Right atrium auricular region (tissue), 2 donors: ENCODE measurements around the gene CADPS. TPM values are rescaled to one million over a fixed set of nuclear protein-coding genes. Genes with fewer than 3 reads are reported as not detected.

Source experiments
- DNase-seq: peaks from one replicate; pipeline ENCODE4 v3.0.0-alpha.2; 2019; ENCODE audit warnings: low spot score
- H3K27ac ChIP-seq, 2 donors: fragments of 200-600 bp; sonication (generic); 1 replicate in 1 of 2; 2 replicates in 1 of 2; pipeline ENCODE4 v1.5.1; 2016 to 2019
- H3K27me3 ChIP-seq, 2 donors: fragments of 200-600 bp; sonication (generic); one replicate each; pipeline versions ENCODE4 v1.5.1 to v1.6.0; 2017 to 2019
- H3K36me3 ChIP-seq: fragments of 200-600 bp; sonication (generic); one replicate; pipeline ENCODE4 v1.5.1; 2016
- H3K4me1 ChIP-seq, 2 donors: fragments of 200-600 bp; sonication (generic); one replicate each; pipeline versions ENCODE4 v1.5.1 to v1.6.0; 2017 to 2019
- H3K4me3 ChIP-seq, 2 donors: fragments of 200-600 bp; sonication (generic); 1 replicate in 1 of 2; 2 replicates in 1 of 2; pipeline ENCODE4 v1.5.1; 2017 to 2019; ENCODE audit warnings: mild to moderate bottlenecking in 1 of 2, moderate library complexity in 1 of 2
- H3K9me3 ChIP-seq, 2 donors: fragments of 200-600 bp; sonication (generic); one replicate each; pipeline ENCODE4 v1.5.1; 2019
- total RNA-seq, 2 donors: library from RNA; depleted of rRNA; stranded (reverse); fragments of >200 nt; gene quantifications; one replicate each; pipeline ENCODE4 v1.1.0, GENCODE V29; 2016
- TF ChIP-seq, protein P1 (sequence below), 2 donors: fragments of 200-600 bp; sonication (generic); IDR thresholded peaks; one replicate each; pipeline ENCODE4 v1.5.1; 2019; ENCODE audit warnings: antibody characterized with exemption in 2 of 2

The CADPS gene
- total RNA-seq = 10 to 100 TPM; 16.1 to 48.2 TPM

DNA sequence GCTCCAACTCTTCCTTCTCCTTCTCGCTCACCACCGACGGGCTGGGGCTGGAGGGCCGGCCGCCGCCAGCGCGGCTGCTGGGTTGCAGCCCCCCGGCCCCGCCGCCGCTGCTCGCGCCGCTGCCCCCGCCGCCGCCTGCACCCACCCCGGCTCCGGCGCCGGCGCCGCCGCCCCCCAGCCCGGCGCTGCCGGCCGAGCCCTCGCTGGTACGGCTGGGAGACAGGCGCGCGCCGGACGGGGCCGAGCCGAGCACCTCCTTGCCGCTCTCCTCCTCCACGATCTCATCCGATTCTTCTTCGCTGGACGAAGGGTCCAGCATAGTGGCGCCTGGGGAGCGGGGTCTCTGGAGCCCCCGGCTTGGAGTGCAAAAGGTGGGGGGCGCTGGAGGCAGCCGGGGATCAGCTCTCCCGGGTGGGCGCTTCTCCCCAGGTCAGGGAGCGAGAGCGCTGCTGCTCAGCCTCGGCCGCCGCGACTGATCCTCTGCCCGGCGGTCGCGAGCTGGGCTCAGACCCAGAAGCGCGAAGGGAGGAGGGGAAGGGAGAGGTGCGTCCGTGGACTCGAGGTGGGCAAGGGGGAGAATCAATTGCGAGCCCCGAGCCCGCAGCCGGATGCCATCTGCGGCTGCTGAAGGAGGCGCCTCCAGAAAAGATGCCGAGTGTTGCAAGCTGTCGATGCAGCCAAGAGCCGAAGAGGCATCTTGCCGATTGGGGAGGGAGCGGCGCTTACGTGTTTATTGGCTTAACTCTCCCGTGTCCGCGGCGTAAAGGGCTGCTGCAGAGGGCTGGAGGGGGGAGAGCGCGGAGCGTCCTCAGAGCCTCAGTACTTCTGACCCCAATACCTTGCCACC, at the start of gene CADPS:
CADPS (minus strand) TSS at position 706 of the 847 bp plus-strand sequence; CDS start at position 319, 387 bp downstream.
- DNase-seq = no peak
- peak within 1 kb of the TSS; percentile 87 to 94 for H3K27ac ChIP-seq

DNA sequence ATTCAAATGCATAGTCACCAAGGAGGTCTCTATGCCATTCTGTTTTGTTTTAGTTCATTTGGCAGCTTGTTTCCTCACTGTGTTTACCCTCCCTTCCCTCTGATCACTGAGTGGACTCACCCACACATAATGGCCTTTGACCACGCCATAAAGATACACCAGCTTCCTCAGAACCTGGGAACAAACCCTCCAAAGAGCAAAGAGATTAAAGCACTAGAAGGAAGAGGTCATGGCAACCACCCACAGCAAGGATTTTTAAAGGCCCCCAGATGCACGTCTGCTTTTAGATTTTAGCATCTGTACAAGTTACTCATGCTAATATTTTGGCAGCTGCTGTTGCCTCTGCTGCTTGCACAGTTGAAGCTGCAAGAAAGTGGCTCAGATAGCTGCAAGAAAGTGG, 47.9 kb upstream of the CADPS start:
- no peak for DNase-seq
- Histone ChIP-seq H3K27ac (no peak overlapping the region), H3K27me3 (no peaks in the 10 kb centered on the region), H3K4me1 (no peaks in the 10 kb centered on the region), H3K4me3 (no peak overlapping the region), H3K36me3 (no peaks in the 10 kb centered on the region), H3K9me3 (no peaks in the 10 kb centered on the region)
- TF ChIP-seq, protein P1, sequence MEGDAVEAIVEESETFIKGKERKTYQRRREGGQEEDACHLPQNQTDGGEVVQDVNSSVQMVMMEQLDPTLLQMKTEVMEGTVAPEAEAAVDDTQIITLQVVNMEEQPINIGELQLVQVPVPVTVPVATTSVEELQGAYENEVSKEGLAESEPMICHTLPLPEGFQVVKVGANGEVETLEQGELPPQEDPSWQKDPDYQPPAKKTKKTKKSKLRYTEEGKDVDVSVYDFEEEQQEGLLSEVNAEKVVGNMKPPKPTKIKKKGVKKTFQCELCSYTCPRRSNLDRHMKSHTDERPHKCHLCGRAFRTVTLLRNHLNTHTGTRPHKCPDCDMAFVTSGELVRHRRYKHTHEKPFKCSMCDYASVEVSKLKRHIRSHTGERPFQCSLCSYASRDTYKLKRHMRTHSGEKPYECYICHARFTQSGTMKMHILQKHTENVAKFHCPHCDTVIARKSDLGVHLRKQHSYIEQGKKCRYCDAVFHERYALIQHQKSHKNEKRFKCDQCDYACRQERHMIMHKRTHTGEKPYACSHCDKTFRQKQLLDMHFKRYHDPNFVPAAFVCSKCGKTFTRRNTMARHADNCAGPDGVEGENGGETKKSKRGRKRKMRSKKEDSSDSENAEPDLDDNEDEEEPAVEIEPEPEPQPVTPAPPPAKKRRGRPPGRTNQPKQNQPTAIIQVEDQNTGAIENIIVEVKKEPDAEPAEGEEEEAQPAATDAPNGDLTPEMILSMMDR (IDR thresholded peaks at IDR 0.05) = no peak

More for the DNA sequence above, at the start of gene CADPS:
- Histone ChIP-seq H3K9me3 (no peaks in the 10 kb centered on the region), H3K27me3 (no peaks in the 10 kb centered on the region), H3K4me3 (peak within 1 kb of the TSS; percentile 61 to 62), H3K36me3 (no peaks in the 10 kb centered on the region), H3K4me1 (peaks cover 0 to 19% of the 10 kb centered on the region in 2 donors)
- TF ChIP-seq, protein P1 (IDR thresholded peaks at IDR 0.05) = no peak

DNA sequence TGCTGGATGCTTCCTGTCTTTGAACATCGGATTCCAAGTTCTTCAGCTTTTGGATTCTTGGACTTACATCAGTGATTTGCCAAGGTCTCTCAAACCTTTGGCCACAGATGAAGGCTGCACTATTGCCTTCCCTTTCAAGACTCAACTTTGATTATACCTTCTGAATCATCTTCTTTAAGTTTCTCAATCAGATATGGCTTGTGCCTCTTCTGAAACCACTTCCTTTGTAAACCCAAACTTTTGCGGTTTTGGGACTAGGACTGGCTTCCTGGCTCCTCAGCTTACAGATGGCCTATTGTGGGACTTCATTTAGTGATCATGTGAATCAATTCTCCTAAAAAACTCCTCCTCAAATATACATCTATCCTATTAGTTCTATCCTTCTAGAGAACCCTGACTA, 47.1 kb upstream of the CADPS start:
- H3K9me3 ChIP-seq = no peaks in the 10 kb centered on the region
- no peak for DNase-seq
- no peak overlapping the region for H3K4me3 ChIP-seq
- no peaks in the 10 kb centered on the region for H3K4me1 ChIP-seq
- no peaks in the 10 kb centered on the region for H3K27me3 ChIP-seq
- no peaks in the 10 kb centered on the region for H3K36me3 ChIP-seq
- no peak overlapping the region for H3K27ac ChIP-seq
- TF ChIP-seq, protein P1 (IDR thresholded peaks at IDR 0.05) = no peak

DNA sequence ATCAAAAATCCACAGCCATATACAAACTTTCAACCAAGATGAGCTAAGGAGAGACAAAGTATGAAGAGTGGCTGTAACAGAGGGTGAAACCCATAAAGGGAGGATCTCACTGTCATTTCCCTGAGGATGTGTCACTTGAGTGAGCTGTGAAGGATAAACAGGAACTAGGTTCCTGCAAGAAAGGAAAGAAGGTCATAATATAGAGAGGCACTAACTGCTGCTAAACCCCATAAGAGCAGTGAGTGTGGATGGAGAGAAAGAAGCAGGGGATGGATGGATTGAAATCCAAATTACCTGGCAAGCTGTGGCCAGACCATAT, 45.2 kb upstream of the CADPS start:
- no peak for DNase-seq
- TF ChIP-seq, protein P1 (IDR thresholded peaks at IDR 0.05) = no peak
- H3K9me3 ChIP-seq = no peaks in the 10 kb centered on the region
- H3K4me1 ChIP-seq = no peaks in the 10 kb centered on the region
- H3K4me3 ChIP-seq = no peak overlapping the region
- H3K27me3 ChIP-seq = no peaks in the 10 kb centered on the region
- no peak overlapping the region for H3K27ac ChIP-seq
- no peaks in the 10 kb centered on the region for H3K36me3 ChIP-seq

DNA sequence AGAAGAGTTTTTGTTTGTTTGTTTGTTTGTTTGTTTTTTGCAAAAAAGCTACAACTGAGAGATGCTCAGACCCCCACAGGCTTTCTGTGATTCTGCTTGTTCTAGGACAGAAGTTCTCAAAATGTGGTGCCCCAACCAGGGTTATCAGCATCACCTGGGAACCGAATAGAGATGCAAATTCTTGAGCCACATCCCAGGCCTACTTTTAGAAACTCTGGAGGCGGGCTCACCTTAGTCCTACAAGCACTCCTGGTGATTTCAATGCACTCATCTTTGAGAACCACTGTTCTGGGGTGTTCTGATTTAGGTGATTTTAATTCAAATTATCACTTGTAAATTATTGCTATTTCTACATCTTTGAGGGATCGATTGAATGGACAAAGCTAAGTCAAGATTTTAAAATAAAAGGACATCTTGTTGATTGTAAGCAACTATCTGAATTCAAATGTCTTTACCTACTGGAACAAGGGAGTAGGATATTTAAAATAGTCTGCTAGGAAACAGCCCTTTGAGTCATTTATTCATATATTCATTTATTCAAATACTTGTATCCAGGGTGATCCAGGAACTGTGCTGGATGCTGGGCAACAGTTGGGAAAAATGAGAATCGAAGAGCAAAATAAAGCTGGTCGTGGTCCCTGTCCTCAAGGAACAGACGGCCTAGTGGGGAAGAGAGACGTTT, 44.7 kb upstream of the CADPS start:
- Histone ChIP-seq H3K9me3 (no peaks in the 10 kb centered on the region), H3K36me3 (no peaks in the 10 kb centered on the region), H3K27me3 (no peaks in the 10 kb centered on the region), H3K27ac (no peak overlapping the region), H3K4me3 (no peak overlapping the region), H3K4me1 (no peaks in the 10 kb centered on the region)
- TF ChIP-seq, protein P1 (IDR thresholded peaks at IDR 0.05) = no peak
- no peak for DNase-seq
